Effector memory CD4-positive, alpha-beta T cell (primary cell): Measurements from ENCODE around the gene TTLL6.

Experiments used
- DNase-seq, 3 donors: peaks; one replicate each; pipeline ENCODE4 v3.0.0-alpha.2; 2020
- H3K27ac ChIP-seq: 2 replicates; pipeline ENCODE4 v1.7.0; 2013; ENCODE audit warnings: mild to moderate bottlenecking, low read length, moderate library complexity; ENCODE audit not compliant: insufficient read depth, poor library complexity, severe bottlenecking
- H3K27me3 ChIP-seq: replicated peaks from 2 replicates; pipeline ENCODE4 v1.7.0; 2013; ENCODE audit warnings: mild to moderate bottlenecking, low read length; ENCODE audit not compliant: insufficient read depth, control insufficient read depth, poor library complexity, severe bottlenecking
- H3K36me3 ChIP-seq: 2 replicates; pipeline ENCODE4 v1.7.0; 2013; ENCODE audit warnings: mild to moderate bottlenecking, low read length, moderate library complexity; ENCODE audit not compliant: control insufficient read depth, insufficient read depth
- H3K4me1 ChIP-seq: 2 replicates; pipeline ENCODE4 v1.7.0; 2013; ENCODE audit warnings: low read length, mild to moderate bottlenecking; ENCODE audit not compliant: control insufficient read depth, insufficient read depth, poor library complexity, severe bottlenecking
- H3K4me3 ChIP-seq: 2 replicates; pipeline ENCODE4 v1.7.0; 2013; ENCODE audit warnings: low read length, low read depth, mild to moderate bottlenecking; ENCODE audit not compliant: insufficient read depth, poor library complexity, severe bottlenecking
- H3K9me3 ChIP-seq: 2 replicates; pipeline ENCODE4 v1.7.0; 2013; ENCODE audit warnings: mild to moderate bottlenecking, low read length, moderate library complexity; ENCODE audit not compliant: control insufficient read depth

The TTLL6 gene

DNA sequence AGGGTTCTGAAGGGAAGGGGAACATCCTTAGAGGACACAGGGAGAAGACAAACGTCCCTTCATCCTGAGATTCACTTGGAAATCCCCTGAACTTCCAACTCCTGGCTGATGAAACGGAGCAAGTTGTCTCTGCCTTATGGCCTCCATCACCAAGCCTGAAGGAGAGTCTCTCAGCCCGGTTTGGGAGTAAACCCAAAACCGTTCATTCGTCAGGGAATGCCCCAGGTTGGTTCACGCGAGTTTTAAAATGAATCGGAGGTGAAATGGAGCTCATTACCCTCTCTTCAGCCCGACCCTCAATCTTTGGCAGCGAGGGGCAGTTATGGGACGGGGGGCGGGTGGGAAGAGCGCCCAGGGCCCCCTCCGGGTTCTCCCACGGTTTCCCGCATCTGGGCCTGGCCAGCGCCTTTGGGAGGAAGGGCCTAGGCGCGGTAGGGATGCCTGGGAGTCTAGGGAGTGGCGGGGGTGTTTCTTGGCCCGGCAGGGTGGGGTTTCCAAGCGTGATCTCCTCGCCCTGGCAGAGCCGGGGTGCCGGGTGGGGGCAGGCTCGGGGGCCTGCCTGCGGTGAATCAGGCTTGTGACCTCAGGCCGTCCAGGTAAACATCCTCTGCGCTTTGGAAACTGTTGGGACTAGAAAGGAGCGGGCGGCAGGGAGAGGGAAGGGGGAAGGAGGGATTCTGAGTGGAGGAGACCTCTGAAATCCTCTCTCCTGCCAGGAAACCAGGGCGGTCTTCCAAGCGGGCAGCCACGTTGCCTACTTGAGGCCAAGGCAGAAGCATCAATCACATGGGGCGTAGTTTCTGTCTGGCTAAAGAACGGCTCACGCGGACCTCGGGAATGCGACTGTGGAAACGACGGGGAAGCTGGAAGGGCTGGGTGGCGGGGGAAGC lies 64.4 kb downstream of the TTLL6 start:
- no peaks in the 10 kb centered on the region for H3K36me3 ChIP-seq
- peaks cover 84% of the 10 kb centered on the region for H3K27me3 ChIP-seq
- no peak for DNase-seq
- H3K4me3 ChIP-seq: no peak overlapping the region
- H3K27ac ChIP-seq: no peak overlapping the region
- peaks cover 12% of the 10 kb centered on the region for H3K4me1 ChIP-seq
- H3K9me3 ChIP-seq: no peaks in the 10 kb centered on the region

DNA sequence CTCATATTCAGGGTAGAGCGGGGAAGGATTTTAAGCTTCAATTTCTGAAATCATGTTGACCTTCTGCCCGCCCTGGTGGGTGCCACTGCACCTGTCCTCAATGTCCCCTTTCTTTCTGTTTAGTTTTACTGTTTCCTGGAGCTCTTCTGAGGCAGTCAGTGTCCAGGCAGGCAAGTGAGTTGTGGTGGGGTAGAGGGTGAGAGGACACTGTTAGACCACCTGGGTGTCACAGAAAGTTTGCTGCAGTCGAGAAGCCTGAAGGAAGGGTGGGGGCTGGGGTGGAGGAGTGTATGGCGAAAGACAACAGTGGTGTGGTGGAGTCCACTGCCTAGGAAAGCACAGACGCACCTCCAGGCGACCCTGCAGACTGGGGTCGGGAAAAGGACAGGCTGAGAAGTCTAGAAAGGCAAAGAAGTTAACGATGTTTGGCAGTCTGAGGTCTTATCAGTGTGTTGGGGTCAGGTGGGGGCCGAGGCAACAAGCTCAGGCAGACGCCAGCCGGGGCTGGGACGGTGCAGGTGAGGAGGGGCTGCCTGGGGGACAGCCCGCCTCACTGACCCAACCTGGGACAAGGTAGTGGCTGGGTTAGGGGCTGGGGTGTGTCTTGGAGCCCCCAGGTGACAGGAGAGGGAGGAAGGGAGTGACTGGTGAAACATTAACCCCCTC lies 65.2 kb downstream of the TTLL6 start:
- H3K36me3 ChIP-seq: no peaks in the 10 kb centered on the region
- no peaks in the 10 kb centered on the region for H3K9me3 ChIP-seq
- H3K27ac ChIP-seq: no peak overlapping the region
- peaks cover 14% of the 10 kb centered on the region for H3K4me1 ChIP-seq
- DNase-seq: no peak
- peaks cover 87% of the 10 kb centered on the region for H3K27me3 ChIP-seq
- no peak overlapping the region for H3K4me3 ChIP-seq

DNA sequence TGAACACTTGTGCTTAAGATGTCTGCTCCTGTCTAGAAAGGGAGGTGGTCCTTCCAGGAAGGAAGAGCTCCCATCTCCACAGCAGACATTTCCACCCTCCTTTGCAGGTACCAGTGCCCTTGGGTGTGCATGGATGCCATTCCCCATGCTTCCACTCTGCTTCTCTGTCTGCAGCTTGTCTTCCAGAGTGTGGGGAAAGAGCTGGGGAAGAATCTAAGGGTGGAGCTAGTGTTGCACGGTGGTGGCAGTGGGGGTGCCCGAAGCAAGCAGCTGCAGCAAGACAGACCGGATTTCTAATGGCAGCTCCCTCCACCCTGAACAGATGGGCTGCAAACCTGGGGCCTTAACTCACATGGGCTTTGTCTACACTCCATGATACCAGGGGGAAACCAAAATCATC lies 65.9 kb downstream of the TTLL6 start:
- no peaks in the 10 kb centered on the region for H3K9me3 ChIP-seq
- DNase-seq: no peak
- H3K36me3 ChIP-seq: no peaks in the 10 kb centered on the region
- no peak overlapping the region for H3K27ac ChIP-seq
- H3K4me3 ChIP-seq: no peak overlapping the region
- H3K27me3 ChIP-seq: peaks cover 94% of the 10 kb centered on the region
- peaks cover 17% of the 10 kb centered on the region for H3K4me1 ChIP-seq

DNA sequence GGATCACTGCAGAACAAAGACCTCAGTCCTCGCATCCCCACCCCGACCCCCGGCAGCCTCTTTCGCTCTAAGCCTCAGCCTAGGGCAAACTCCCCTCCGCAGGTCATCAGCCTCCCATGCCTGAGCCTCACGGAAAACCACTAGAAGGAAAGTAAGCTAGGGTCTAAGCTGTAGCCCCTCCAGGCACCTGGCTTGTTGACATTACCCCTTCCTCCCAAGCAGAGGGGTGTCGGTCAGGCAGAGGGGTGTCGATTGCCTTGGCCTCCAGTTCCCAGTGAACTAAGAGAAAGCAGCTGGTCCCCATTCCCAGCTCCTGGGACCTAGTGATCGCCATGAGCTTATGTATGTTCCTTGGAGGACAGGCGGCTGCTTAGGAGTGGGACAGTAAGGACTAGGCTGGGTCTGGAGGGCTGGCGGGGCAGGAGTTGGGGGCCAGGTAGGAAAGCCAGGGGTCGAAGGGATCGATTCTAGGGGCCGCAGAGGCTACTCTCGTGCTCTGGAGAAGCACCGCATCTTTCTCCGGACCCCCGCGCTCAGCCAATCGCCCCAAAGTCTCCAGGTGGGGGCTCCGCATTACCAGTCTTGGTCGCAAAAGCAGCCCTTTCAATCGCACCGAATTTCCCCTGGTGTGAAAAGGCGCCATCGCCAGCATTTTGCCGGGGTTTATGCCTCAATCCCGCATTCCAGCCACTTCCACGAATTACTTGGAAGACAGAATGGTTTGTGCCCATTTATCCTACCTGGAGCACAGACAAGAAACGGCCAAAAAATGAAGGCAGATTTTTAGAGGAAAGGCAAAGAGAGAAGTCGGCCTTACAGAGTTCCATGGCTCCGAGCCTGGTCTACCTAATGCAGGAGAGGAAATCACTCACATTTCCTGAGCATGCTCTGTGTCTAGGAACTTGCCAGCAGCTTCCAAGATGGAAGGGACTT lies 67.1 kb downstream of the TTLL6 start:
- H3K27ac ChIP-seq: no peak overlapping the region
- no peaks in the 10 kb centered on the region for H3K9me3 ChIP-seq
- no peaks in the 10 kb centered on the region for H3K36me3 ChIP-seq
- H3K4me3 ChIP-seq: no peak overlapping the region
- no peak for DNase-seq
- H3K4me1 ChIP-seq: peaks cover 17% of the 10 kb centered on the region
- H3K27me3 ChIP-seq: peaks cover 99% of the 10 kb centered on the region

DNA sequence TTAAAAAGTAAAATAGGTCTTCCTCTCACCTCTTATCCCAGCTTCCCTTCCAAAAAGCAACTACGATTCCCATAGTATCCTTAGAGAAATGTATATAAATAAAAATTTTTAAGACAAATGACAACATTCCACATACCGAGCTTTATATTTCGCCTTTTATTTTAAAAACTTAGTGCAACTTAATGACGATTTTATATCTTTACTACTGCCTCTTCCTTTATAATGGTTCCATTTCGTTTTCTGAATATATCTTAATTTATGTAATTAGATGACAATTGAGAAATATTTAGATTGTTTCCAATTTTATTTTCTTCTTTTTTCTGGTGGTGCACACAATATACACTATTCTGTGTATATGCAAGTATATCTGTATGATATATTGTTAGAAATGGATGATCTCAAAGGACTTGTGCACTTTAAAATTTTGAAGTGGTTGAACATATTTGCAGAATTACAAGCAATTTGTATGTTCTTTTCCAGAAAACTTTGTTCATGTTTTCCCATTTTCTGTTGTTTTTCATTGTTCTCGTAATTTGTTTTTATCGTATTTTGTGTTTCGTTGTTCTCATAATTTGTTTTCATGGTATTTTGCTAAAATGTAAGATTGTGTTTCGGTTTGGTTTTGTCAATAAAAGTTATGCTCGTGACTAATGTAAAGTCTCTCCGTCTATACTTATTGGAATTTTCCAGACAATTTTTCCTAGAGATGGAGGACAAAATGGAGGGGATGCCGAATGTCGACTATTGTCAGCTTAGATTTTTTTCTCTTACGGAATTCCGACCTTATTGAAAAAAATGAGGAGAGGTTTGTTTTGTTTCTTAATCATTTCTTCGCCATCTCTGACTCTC lies 68.1 kb downstream of the TTLL6 start:
- no peak overlapping the region for H3K27ac ChIP-seq
- no peak overlapping the region for H3K4me3 ChIP-seq
- peaks cover 92% of the 10 kb centered on the region for H3K27me3 ChIP-seq
- H3K9me3 ChIP-seq: no peaks in the 10 kb centered on the region
- peaks cover 7% of the 10 kb centered on the region for H3K4me1 ChIP-seq
- DNase-seq: no peak
- H3K36me3 ChIP-seq: no peaks in the 10 kb centered on the region

DNA sequence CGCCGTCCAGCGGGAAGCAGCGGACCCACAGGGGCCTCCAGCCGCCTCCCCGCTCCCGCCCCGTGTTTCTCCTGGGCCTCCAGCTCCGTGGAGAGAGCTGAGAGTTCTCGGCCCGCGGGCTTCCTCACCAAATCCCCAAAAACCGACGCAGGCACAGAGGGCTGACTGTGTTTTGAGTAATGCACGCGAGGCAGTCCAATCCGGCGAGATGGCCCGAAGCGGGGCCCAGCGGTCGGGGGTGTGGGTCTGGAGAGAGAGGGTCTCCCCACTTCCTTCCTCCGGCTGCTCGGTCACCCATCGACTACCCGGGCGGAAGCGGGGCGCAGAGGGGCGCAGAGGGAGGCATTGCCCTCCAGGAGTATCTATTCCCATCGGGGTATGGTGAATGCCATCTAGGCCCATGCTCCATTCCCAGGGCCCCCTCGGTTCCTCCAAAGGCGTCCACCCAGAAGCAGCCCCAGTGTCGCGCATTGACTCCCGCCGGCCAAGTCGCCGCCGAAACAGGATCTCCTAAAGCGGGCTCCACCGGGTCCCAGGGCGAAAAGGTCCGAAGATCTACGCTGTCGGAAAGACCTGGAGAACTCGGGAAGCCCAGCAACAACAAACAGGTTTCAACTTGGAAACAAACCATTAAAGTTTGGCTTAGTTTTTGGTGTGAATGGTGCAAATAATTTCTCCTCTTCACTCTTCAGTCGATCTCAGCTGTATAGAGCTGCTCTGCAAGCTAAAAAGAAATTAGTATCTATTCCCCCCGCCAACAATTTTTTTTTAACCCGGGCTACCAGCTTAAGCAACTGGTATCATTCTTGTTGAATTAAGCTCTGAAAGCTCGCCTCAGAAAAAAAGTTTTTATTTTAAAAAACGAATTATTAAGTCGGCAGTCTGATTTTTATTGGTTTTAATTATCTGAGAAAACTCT lies 69.3 kb downstream of the TTLL6 start:
- no peak for DNase-seq
- Histone ChIP-seq H3K4me1 (peaks cover 5% of the 10 kb centered on the region), H3K9me3 (no peaks in the 10 kb centered on the region), H3K4me3 (no peak overlapping the region), H3K27me3 (peaks cover 88% of the 10 kb centered on the region), H3K36me3 (no peaks in the 10 kb centered on the region), H3K27ac (no peak overlapping the region)

DNA sequence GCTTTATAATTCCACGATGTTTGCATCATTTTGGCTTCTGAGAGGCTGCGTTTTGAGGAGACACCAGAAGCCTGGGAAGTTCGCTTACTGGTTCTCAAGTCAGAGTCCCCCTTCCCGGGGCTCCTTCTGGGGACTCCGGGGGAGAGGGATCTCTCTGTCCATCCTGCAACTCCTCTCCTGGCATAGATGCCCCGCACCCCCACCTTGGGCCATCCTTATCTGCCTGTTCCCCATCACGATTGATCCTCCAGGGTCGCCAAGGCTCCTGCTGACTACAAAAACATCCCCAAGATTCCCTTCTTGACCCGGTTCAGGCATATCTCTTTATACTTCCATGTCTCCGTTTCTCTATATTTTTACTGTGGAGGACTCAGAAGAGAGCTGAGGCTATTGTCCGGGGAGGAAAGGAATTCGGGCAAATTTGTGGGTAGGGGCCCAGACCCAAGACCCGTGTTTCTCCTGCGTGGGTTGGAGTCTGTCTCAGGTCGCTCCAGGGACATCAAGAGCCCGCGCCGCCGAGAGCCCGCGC lies 70.0 kb downstream of the TTLL6 start:
- peaks cover 5% of the 10 kb centered on the region for H3K4me1 ChIP-seq
- no peaks in the 10 kb centered on the region for H3K9me3 ChIP-seq
- H3K36me3 ChIP-seq: no peaks in the 10 kb centered on the region
- DNase-seq: no peak
- peaks cover 81% of the 10 kb centered on the region for H3K27me3 ChIP-seq
- H3K27ac ChIP-seq: no peak overlapping the region
- no peak overlapping the region for H3K4me3 ChIP-seq

DNA sequence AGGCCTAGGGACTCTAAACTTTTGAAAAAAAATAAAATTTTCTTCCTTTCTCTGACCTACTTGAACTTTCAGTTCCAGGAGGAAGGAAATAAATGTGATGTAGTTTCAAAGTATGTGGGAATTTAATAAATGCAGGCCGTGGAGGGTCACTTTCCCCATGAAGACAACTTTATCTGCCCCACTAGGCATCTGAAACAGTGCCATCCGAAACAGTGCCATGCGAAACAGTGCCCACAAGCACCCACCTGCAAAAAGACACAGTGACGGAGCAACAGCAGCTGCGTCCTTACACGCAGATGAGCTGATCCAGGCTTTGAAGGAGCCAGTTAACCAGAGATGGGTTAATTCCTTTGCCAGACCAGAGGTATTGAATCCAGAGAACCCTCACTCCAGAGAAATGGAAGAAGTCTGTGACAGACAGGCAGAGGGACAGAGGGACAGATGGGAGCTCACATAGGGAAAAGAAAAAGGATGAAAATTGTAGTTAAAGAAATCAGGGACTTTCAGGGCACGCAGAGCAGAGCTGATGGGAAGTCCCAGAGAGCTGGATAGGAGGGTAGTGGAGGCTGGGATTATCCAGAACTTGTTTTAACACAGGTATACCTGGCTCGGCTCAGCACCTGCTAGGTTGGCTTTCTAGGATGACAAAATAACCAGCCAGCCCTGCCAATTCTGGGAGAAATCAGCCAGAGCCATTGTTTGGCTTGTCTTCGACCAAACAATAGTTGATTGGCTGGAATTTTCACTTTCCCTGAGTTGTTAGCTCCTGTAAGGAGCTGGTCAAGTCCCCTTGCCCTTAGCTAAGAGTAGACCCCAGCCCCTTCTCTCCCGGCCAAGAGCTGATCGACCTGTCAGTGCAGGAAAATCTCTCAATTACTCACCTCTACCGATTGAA lies 71.4 kb downstream of the TTLL6 start:
- no peaks in the 10 kb centered on the region for H3K36me3 ChIP-seq
- H3K27me3 ChIP-seq: peaks cover 77% of the 10 kb centered on the region
- no peaks in the 10 kb centered on the region for H3K9me3 ChIP-seq
- no peak overlapping the region for H3K27ac ChIP-seq
- no peak for DNase-seq
- H3K4me1 ChIP-seq: peaks cover 5% of the 10 kb centered on the region
- no peak overlapping the region for H3K4me3 ChIP-seq
